IMR-90 (cell line): ENCODE data around the gene TUBA3D. TPM values are rescaled to one million over a fixed set of nuclear protein-coding genes. Genes with fewer than 3 reads are reported as not detected.
"Not testable (repeated sequence)": the region's sequence is repeated elsewhere in the genome, so short reads cannot be mapped to it uniquely, and the experiment has no call there.

ENCODE experiments used
- ATAC-seq: fragments of 200-7000 bp; cut with Tn5 transposase; 2 replicates; pipeline ENCODE4 v1.9.1; 2020; ENCODE audit warnings: low read depth, mild to moderate bottlenecking, moderate library complexity
- BruUV-seq: library from RNA; stranded (reverse); fragments of 400-500 nt; replicated peaks from 2 replicates; lab custom pipeline; 2021; lab: Mats Ljungman, UMichigan
- CTCF ChIA-PET: fragments of 300-600 bp; formaldehyde crosslinking; extraction: SDS; loops from one replicate; lab custom pipeline; 2021; ENCODE audit warnings: antibody characterized with exemption; lab: Yijun Ruan, JAX
- POLR2A ChIA-PET: fragments of 300-600 bp; sonication (Branson Sonifier 250); formaldehyde crosslinking; loops from one replicate; lab custom pipeline; 2022; ENCODE audit warnings: antibody characterized with exemption; ENCODE audit not compliant: unreplicated experiment; lab: Charles Lee
- DNase-seq: peaks from one replicate; pipeline ENCODE4 v3.0.0; 2013
- H2AFZ ChIP-seq: replicated peaks from 2 replicates; pipeline ENCODE3; 2013; ENCODE audit warnings: low read length, mild to moderate bottlenecking; ENCODE audit not compliant: poor library complexity
- H2AK5ac ChIP-seq: 2 replicates; pipeline ENCODE4 v1.6.1; 2013; ENCODE audit warnings: low read depth, low read length, inconsistent platforms
- H2AK9ac ChIP-seq: replicated peaks from 2 replicates; pipeline ENCODE3; 2013; ENCODE audit warnings: mild to moderate bottlenecking, low read depth, low read length, moderate library complexity; ENCODE audit not compliant: poor library complexity
- H2BK120ac ChIP-seq: 2 replicates; pipeline ENCODE4 v1.6.1; 2013; ENCODE audit warnings: low read depth, low read length, inconsistent platforms
- H2BK15ac ChIP-seq: 3 replicates; pipeline ENCODE4 v1.6.1; 2013; ENCODE audit warnings: low read depth, low read length, inconsistent platforms
- H2BK20ac ChIP-seq: 2 replicates; pipeline ENCODE4 v1.6.1; 2013; ENCODE audit warnings: low read depth, mild to moderate bottlenecking, inconsistent platforms, low read length, moderate library complexity
- H2BK5ac ChIP-seq: 2 replicates; pipeline ENCODE4 v1.6.1; 2013; ENCODE audit warnings: mild to moderate bottlenecking, low read depth, low read length, inconsistent platforms; ENCODE audit not compliant: poor library complexity, severe bottlenecking
- H3K14ac ChIP-seq: replicated peaks from 2 replicates; pipeline ENCODE4 v1.6.1; 2013; ENCODE audit warnings: low read depth, low read length, inconsistent platforms
- H3K18ac ChIP-seq: 2 replicates; pipeline ENCODE4 v1.6.1; 2013; ENCODE audit warnings: low read depth, low read length, control low read depth
- H3K23ac ChIP-seq: 2 replicates; pipeline ENCODE4 v1.6.1; 2013; ENCODE audit warnings: low read depth, low read length, inconsistent platforms
- H3K27ac ChIP-seq: 2 replicates; pipeline ENCODE4 v1.5.1; 2013; ENCODE audit warnings: mild to moderate bottlenecking, control low read depth, low read length; ENCODE audit not compliant: insufficient read depth
- H3K27me3 ChIP-seq: 2 replicates; pipeline ENCODE4 v1.6.1; 2013; ENCODE audit warnings: low read length; ENCODE audit not compliant: control insufficient read depth, insufficient read depth
- H3K36me3 ChIP-seq: 2 replicates; pipeline ENCODE4 v1.6.1; 2013; ENCODE audit warnings: low read length, mixed read lengths; ENCODE audit not compliant: control insufficient read depth, insufficient read depth
- H3K4ac ChIP-seq: 2 replicates; pipeline ENCODE4 v1.6.1; 2013; ENCODE audit warnings: low read depth, low read length, inconsistent platforms
- H3K4me1 ChIP-seq: 2 replicates; pipeline ENCODE4 v1.6.1; 2013; ENCODE audit warnings: low read length, mixed read lengths; ENCODE audit not compliant: control insufficient read depth, insufficient read depth
- H3K4me2 ChIP-seq: 2 replicates; pipeline ENCODE4 v1.6.1; 2013; ENCODE audit warnings: low read depth, mild to moderate bottlenecking, control low read depth, low read length, moderate library complexity
- H3K4me3 ChIP-seq: 2 replicates; pipeline ENCODE4 v1.5.1; 2013; ENCODE audit warnings: low read depth, mild to moderate bottlenecking, control low read depth, low read length, moderate library complexity; ENCODE audit not compliant: insufficient read depth
- H3K56ac ChIP-seq: 2 replicates; pipeline ENCODE4 v1.6.1; 2013; ENCODE audit warnings: low read length, inconsistent platforms; ENCODE audit not compliant: insufficient read depth; ENCODE audit errors: extremely low read depth
- H3K79me1 ChIP-seq, 2 experiments: 2 replicates each; pipeline ENCODE4 v1.6.1; 2013; ENCODE audit warnings: low read length in 2 of 2, inconsistent platforms in 1 of 2, low read depth in 1 of 2
- H3K9ac ChIP-seq: 2 replicates; pipeline ENCODE4 v1.6.1; 2013; ENCODE audit warnings: low read depth, low read length, control low read depth
- H3K9me1 ChIP-seq: 2 replicates; pipeline ENCODE4 v1.6.1; 2013; ENCODE audit warnings: low read length, inconsistent platforms; ENCODE audit not compliant: insufficient read depth
- H3K9me3 ChIP-seq: 2 replicates; pipeline ENCODE4 v1.6.1; 2013; ENCODE audit warnings: low read length; ENCODE audit not compliant: control insufficient read depth, insufficient read depth
- H4K20me1 ChIP-seq: 2 replicates; pipeline ENCODE4 v1.6.1; 2013; ENCODE audit warnings: low read length, inconsistent platforms; ENCODE audit not compliant: insufficient read depth
- H4K5ac ChIP-seq: 2 replicates; pipeline ENCODE4 v1.6.1; 2013; ENCODE audit warnings: mild to moderate bottlenecking, low read depth, low read length, control low read depth
- H4K8ac ChIP-seq, 2 experiments: 2 replicates each; pipeline ENCODE4 v1.6.1; 2013; ENCODE audit warnings: low read depth in 2 of 2, low read length in 2 of 2, control low read depth in 1 of 2, inconsistent platforms in 1 of 2
- H4K91ac ChIP-seq: 2 replicates; pipeline ENCODE4 v1.6.1; 2013; ENCODE audit warnings: low read depth, low read length, inconsistent platforms; ENCODE audit not compliant: insufficient read depth
- WGBS, 2 experiments: methylation state at CpG; one replicate each; pipeline versions ENCODE4 v1.1.5 to v1.1.7; 2013; ENCODE audit warnings: missing lambda C conversion rate in 2 of 2; ENCODE audit not compliant: insufficient read length in 1 of 2; ENCODE audit errors: extremely low coverage in 2 of 2; 5-methylcytosine and 5-hydroxymethylcytosine counted together
- dilution Hi-C: fragments of 300-500 bp; cut with HindIII; formaldehyde crosslinking; loops from one replicate; pipeline ENCODE4 v1.14.3; 2018; ENCODE audit warnings: low sequenced_read_pairs; ENCODE audit not compliant: unreplicated experiment
- in situ Hi-C: fragments of 300-500 bp; cut with MboI; formaldehyde crosslinking; loops from 3 replicates; pipeline ENCODE4 v1.14.3; 2019; ENCODE audit warnings: low sequenced_read_pairs, inconsistent platforms, mixed read lengths
- intact Hi-C: fragments of 100-400 bp; cut with micrococcal nuclease; formaldehyde crosslinking; loops from 2 replicates; pipeline ENCODE4 v1.10.0; 2022
- polyA plus RNA-seq, 3 experiments: library from polyadenylated mRNA; depleted of rRNA; stranded (reverse); fragments of >200 nt; gene quantifications; 2 replicates each; pipeline ENCODE4 v1.2.3, GENCODE V29; 2012; ENCODE audit warnings: low replicate concordance in 1 of 3
- total RNA-seq: library from RNA; depleted of rRNA; stranded (reverse); fragments of >200 nt; gene quantifications from 2 replicates; pipeline ENCODE4 v1.2.3, GENCODE V29; 2012

Gene TUBA3D
- total and polyA plus RNA-seq, 2 of the 4 experiments (the other 2 are of a cell fraction) = not detected

GRCh38 chr2:131454914-131455313 is 21.0 kb upstream of the TUBA3D start:
- DNase-seq, H3K18ac ChIP-seq, H3K79me1 ChIP-seq, H2BK20ac ChIP-seq, H3K9ac ChIP-seq, H3K36me3 ChIP-seq, H2BK120ac ChIP-seq, ATAC-seq, H3K27ac ChIP-seq, H4K91ac ChIP-seq, in situ Hi-C loops, H4K5ac ChIP-seq, H3K9me1 ChIP-seq, H3K4me2 ChIP-seq, BruUV-seq, H3K14ac ChIP-seq, H3K27me3 ChIP-seq, H3K4ac ChIP-seq, CTCF ChIA-PET, POLR2A ChIA-PET, H3K4me1 ChIP-seq, H2AK5ac ChIP-seq, H2BK5ac ChIP-seq, H3K23ac ChIP-seq, H4K8ac ChIP-seq, H3K9me3 ChIP-seq, dilution Hi-C loops, H2AFZ ChIP-seq, H3K56ac ChIP-seq, H3K4me3 ChIP-seq, H2BK15ac ChIP-seq, H4K20me1 ChIP-seq, intact Hi-C loops, H2AK9ac ChIP-seq: not testable (repeated sequence)
- no CpG with 5 or more reads among the region's 2 CpGs for WGBS, 2 experiments

- in situ Hi-C loops, ATAC-seq, H2BK20ac ChIP-seq, H3K4me3 ChIP-seq, H3K27ac ChIP-seq, H2AK9ac ChIP-seq, H3K27me3 ChIP-seq, POLR2A ChIA-PET, CTCF ChIA-PET, H2BK120ac ChIP-seq, H2AFZ ChIP-seq, BruUV-seq, H3K9me3 ChIP-seq, H4K20me1 ChIP-seq, H4K5ac ChIP-seq, H3K14ac ChIP-seq, H3K9ac ChIP-seq, H3K4me2 ChIP-seq, H3K36me3 ChIP-seq, H4K8ac ChIP-seq, H3K4ac ChIP-seq, H3K79me1 ChIP-seq, H2BK15ac ChIP-seq, intact Hi-C loops, DNase-seq, H4K91ac ChIP-seq, H3K4me1 ChIP-seq, dilution Hi-C loops, H3K23ac ChIP-seq, H3K18ac ChIP-seq, H2AK5ac ChIP-seq, H3K9me1 ChIP-seq, H3K56ac ChIP-seq, H2BK5ac ChIP-seq: not testable (repeated sequence)
- WGBS, 2 experiments = no CpG with 5 or more reads among the region's 10 CpGs
These were observed 8.2 kb upstream of the TUBA3D start for GRCh38 chr2:131467722-131468121.
